ENCODE measurements around the gene CCDC77.

CCDC77 gene

GRCh38 chr12:442235-442884, 40.9 kb downstream of the CCDC77 start:
- Histone ChIP-seq H3K4me2 (ENCODE audit: low read length) (no peak overlapping the region), H3K9ac (ENCODE audit: low read length) (no peak overlapping the region), H3K9me3 (ENCODE audit: insufficient read depth, low read length) (no peaks in the 10 kb centered on the region), H2AFZ (ENCODE audit: low read depth, low read length) (no peak overlapping the region), H3K4me3 (ENCODE audit: low read length) (no peak overlapping the region), H3K27me3 (ENCODE audit: low read depth, low read length) (no peaks in the 10 kb centered on the region), H3K79me2 (ENCODE audit: low read length) (no peaks in the 10 kb centered on the region), H3K27ac (ENCODE audit: low read length) (no peak overlapping the region), H3K4me1 (ENCODE audit: low read length) (no peaks in the 10 kb centered on the region), H4K20me1 (ENCODE audit: insufficient read depth, low read length) (no peaks in the 10 kb centered on the region), H3K36me3 (replicated peaks; ENCODE audit: low read depth, low read length) (peaks cover 21% of the 10 kb centered on the region)
- no peak for TF ChIP-seq EZH2phosphoT487 (IDR thresholded peaks at IDR 0.05; ENCODE audit: low read depth)
- TF ChIP-seq CTCF (IDR thresholded peaks at IDR 0.05; ENCODE audit: low read depth, low read length) = peak; percentile 58

- Histone ChIP-seq H3K9me3 (ENCODE audit: insufficient read depth, low read length) (no peaks in the 10 kb centered on the region), H3K4me1 (ENCODE audit: low read length) (no peaks in the 10 kb centered on the region), H4K20me1 (ENCODE audit: insufficient read depth, low read length) (no peaks in the 10 kb centered on the region), H3K4me3 (ENCODE audit: low read length) (no peak overlapping the region), H3K79me2 (ENCODE audit: low read length) (no peaks in the 10 kb centered on the region), H3K9ac (ENCODE audit: low read length) (no peak overlapping the region), H2AFZ (ENCODE audit: low read depth, low read length) (no peak overlapping the region), H3K36me3 (replicated peaks; ENCODE audit: low read depth, low read length) (no peaks in the 10 kb centered on the region), H3K4me2 (ENCODE audit: low read length) (no peak overlapping the region), H3K27ac (ENCODE audit: low read length) (no peak overlapping the region), H3K27me3 (ENCODE audit: low read depth, low read length) (no peaks in the 10 kb centered on the region)
- no peak for TF ChIP-seq EZH2phosphoT487 (IDR thresholded peaks at IDR 0.05; ENCODE audit: low read depth)
- no peak for TF ChIP-seq CTCF (IDR thresholded peaks at IDR 0.05; ENCODE audit: low read depth, low read length)
Measured at GRCh38 chr12:447141-447540, 45.7 kb downstream of the CCDC77 start.

- Histone ChIP-seq H3K9me3 (ENCODE audit: insufficient read depth, low read length) (no peaks in the 10 kb centered on the region), H2AFZ (ENCODE audit: low read depth, low read length) (no peak overlapping the region), H3K79me2 (ENCODE audit: low read length) (no peaks in the 10 kb centered on the region), H3K4me3 (ENCODE audit: low read length) (no peak overlapping the region), H3K4me2 (ENCODE audit: low read length) (no peak overlapping the region), H3K36me3 (replicated peaks; ENCODE audit: low read depth, low read length) (no peaks in the 10 kb centered on the region), H3K9ac (ENCODE audit: low read length) (no peak overlapping the region), H3K4me1 (ENCODE audit: low read length) (peaks cover 7% of the 10 kb centered on the region; the same call in 1 of the 2 replicates), H4K20me1 (ENCODE audit: insufficient read depth, low read length) (no peaks in the 10 kb centered on the region), H3K27me3 (ENCODE audit: low read depth, low read length) (no peaks in the 10 kb centered on the region), H3K27ac (ENCODE audit: low read length) (no peak overlapping the region)
- no peak for TF ChIP-seq EZH2phosphoT487 (IDR thresholded peaks at IDR 0.05; ENCODE audit: low read depth)
- no peak for TF ChIP-seq CTCF (IDR thresholded peaks at IDR 0.05; ENCODE audit: low read depth, low read length)
Measured at GRCh38 chr12:449203-449602, 47.8 kb downstream of the CCDC77 start.

- Histone ChIP-seq H3K4me2 (ENCODE audit: low read length) (no peak overlapping the region), H3K4me1 (ENCODE audit: low read length) (peaks cover 7% of the 10 kb centered on the region; the same call in 1 of the 2 replicates), H3K9me3 (ENCODE audit: insufficient read depth, low read length) (no peaks in the 10 kb centered on the region), H3K79me2 (ENCODE audit: low read length) (no peaks in the 10 kb centered on the region), H3K27ac (ENCODE audit: low read length) (no peak overlapping the region), H3K4me3 (ENCODE audit: low read length) (no peak overlapping the region), H3K9ac (ENCODE audit: low read length) (no peak overlapping the region), H3K36me3 (replicated peaks; ENCODE audit: low read depth, low read length) (no peaks in the 10 kb centered on the region), H2AFZ (ENCODE audit: low read depth, low read length) (no peak overlapping the region), H4K20me1 (ENCODE audit: insufficient read depth, low read length) (no peaks in the 10 kb centered on the region), H3K27me3 (ENCODE audit: low read depth, low read length) (no peaks in the 10 kb centered on the region)
- TF ChIP-seq CTCF (IDR thresholded peaks at IDR 0.05; ENCODE audit: low read depth, low read length) (no peak), EZH2phosphoT487 (IDR thresholded peaks at IDR 0.05; ENCODE audit: low read depth) (no peak)
Measured at GRCh38 chr12:450438-450837, 49.0 kb downstream of the CCDC77 start.

Data from OCI-LY3 (cell line).